IPS-15b (cell line): ENCODE data around the gene HS6ST2.
A peak's percentile ranks its signal among the peaks of the same experiment; 100 is the strongest.
"Not testable (repeated sequence)": the region's sequence is repeated elsewhere in the genome, so short reads cannot be mapped to it uniquely, and the experiment has no call there.

Experiments
- H3K27me3 ChIP-seq: one replicate; pipeline ENCODE4 v1.6.1; 2013; ENCODE audit warnings: low read length; ENCODE audit not compliant: control insufficient read depth, insufficient read depth
- H3K36me3 ChIP-seq: one replicate; pipeline ENCODE4 v1.6.1; 2013; ENCODE audit warnings: low read length; ENCODE audit not compliant: control insufficient read depth, insufficient read depth
- H3K4me1 ChIP-seq: one replicate; pipeline ENCODE4 v1.6.1; 2013; ENCODE audit warnings: mild to moderate bottlenecking, low read length; ENCODE audit not compliant: control insufficient read depth, insufficient read depth
- H3K4me3 ChIP-seq: one replicate; pipeline ENCODE4 v1.5.1; 2013; ENCODE audit warnings: low read depth, low read length
- H3K9ac ChIP-seq: one replicate; pipeline ENCODE4 v1.6.1; 2013; ENCODE audit warnings: low read depth, mild to moderate bottlenecking, low read length
- H3K9me3 ChIP-seq: one replicate; pipeline ENCODE4 v1.6.1; 2013; ENCODE audit warnings: mild to moderate bottlenecking, low read length; ENCODE audit not compliant: control insufficient read depth, insufficient read depth

Gene HS6ST2

DNA sequence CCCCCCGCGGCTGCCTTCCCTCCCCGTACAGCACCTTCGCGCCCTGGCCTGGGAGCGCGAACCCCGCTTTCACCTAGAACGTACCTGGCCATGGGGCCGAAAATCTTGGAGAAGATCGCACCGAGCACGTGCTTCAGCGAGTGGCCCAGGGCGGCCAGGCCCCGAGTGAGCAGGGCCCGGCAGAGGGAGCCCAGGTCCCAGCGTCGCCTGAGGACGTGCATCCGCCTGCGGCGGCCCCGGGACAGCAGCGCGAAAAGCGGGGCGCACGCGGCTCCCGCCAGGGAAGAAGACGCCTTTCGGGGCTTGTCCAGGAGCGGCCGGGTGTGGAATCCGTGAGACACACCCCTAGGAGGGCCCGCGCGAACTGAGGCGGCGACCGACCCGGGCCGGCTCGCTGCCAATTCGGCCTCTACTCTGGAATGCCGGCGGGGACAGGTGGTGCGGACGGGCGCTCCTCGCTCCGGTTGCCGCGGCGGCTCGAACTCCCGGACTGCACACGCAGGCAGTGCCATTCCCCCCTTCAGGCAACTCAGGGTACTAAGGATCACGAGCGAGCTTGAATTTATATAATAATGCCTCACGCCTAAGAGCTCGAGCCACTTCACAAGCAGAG lies at the start of gene HS6ST2:
Gene HS6ST2, minus strand, starts transcription at position 539 of the 613 bp plus-strand sequence.
- Histone ChIP-seq H3K27me3 (peaks cover 60% of the 10 kb centered on the region), H3K4me3 (peak within 1 kb of the TSS; percentile 57), H3K9ac (peak within 1 kb of the TSS; percentile 29), H3K4me1 (peaks cover 15% of the 10 kb centered on the region), H3K9me3 (no peaks in the 10 kb centered on the region), H3K36me3 (no peaks in the 10 kb centered on the region)

DNA sequence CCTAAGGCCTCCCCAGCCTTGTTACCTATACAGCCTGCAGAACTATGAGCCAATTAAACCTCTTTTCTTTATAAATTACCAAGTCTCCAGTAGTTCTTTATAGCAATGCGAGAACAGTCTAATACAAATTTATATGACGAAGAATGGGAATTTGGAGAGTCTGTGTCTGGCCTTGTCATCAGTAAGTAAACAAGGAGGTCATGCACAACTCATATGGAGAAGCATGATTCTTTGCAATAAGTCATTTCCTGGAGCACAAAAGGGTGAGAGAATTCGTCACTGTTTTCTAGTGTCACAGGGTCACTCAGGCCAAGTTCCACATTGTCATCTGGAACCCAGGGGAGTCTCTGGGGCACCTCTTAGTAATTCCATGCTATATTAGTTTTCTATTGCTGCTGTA lies 49.0 kb upstream of the HS6ST2 start:
- Histone ChIP-seq H3K9ac (no peak overlapping the region), H3K36me3 (no peaks in the 10 kb centered on the region), H3K9me3 (no peaks in the 10 kb centered on the region), H3K4me1 (no peaks in the 10 kb centered on the region), H3K4me3 (no peak overlapping the region), H3K27me3 (no peaks in the 10 kb centered on the region)

DNA sequence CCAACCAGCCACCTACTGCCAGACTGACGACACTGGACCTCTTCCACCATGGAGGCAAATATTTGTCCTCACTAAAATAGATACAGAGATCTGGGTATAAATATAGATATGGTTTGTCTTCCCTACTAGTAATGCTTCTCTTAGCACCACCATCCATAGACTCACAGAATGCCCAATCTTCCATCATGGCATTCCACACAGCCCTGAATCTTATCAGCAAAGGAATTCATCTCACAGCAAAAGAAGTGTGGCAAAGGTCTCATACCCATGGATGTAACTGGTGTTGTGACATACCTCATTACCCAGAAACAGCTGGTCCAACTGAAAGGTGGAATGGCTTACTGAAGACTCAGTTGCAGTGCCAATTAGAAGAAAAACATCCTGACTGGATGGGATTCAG lies 47.2 kb upstream of the HS6ST2 start:
- H3K9me3 ChIP-seq, result no peaks in the 10 kb centered on the region
- no peaks in the 10 kb centered on the region for H3K36me3 ChIP-seq
- no peak overlapping the region for H3K9ac ChIP-seq
- H3K4me1 ChIP-seq, result no peaks in the 10 kb centered on the region
- no peaks in the 10 kb centered on the region for H3K27me3 ChIP-seq
- H3K4me3 ChIP-seq, result no peak overlapping the region

DNA sequence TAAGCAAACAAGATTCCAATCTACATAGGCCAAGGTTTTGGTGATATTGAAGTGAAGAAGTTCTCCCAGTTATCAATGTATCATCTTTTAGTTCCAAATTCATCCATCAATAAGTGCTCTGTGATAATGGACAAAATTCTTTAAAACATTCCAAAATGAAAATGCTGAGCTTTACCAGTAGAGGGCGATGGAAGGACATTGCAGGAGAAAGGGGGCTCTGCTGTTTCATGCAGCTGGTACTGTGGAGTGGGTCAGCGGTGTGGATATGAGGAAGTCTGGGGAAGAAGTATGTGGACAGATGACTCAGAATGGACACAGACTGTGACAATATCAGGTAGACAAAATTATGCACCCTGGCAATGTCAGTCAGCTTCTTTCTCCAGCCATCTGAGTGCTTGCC lies 46.6 kb upstream of the HS6ST2 start:
- no peak overlapping the region for H3K9ac ChIP-seq
- no peaks in the 10 kb centered on the region for H3K36me3 ChIP-seq
- H3K4me3 ChIP-seq, result no peak overlapping the region
- H3K9me3 ChIP-seq, result no peaks in the 10 kb centered on the region
- H3K4me1 ChIP-seq, result no peaks in the 10 kb centered on the region
- H3K27me3 ChIP-seq, result no peaks in the 10 kb centered on the region

DNA sequence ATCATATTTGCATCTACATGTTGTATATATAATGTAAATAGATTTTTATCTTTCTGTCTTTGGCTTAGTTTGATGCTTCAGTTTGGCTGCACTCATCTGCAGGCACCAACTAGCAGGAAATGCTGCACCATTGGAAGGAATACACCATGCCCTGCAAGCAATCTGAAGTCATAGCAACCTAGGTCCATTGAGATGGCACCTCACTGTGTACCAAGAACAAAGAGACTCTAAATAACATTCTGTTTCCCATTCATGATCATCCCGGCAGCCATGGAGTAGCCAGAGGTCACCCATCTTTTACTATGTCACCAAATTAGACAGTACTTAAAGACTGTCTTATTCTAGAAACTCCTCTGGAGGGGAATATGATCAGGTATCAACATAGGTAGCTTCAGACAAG lies 40.8 kb upstream of the HS6ST2 start:
- Histone ChIP-seq H3K36me3 (no peaks in the 10 kb centered on the region), H3K9ac (no peak overlapping the region), H3K4me1 (peaks cover 5% of the 10 kb centered on the region), H3K4me3 (no peak overlapping the region), H3K27me3 (no peaks in the 10 kb centered on the region), H3K9me3 (no peaks in the 10 kb centered on the region)

DNA sequence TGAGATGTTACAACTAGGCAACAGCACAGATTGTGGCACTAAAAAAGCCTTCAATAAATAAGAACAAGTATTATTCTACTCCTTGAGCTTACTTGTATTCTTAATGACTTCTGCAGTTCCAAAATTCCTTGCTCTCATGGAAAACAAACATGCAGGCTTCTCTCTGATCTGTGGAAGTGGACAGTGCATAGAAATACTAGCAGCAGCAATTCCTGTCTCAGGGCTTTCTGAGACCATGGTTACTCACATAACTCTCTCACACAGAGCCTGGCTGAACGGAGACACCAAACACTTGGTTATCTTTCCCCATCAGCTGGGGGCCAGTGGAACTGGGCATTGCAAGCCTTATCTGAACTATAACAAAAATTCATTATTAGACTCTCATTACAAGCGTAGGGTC lies 32.4 kb upstream of the HS6ST2 start:
- no peaks in the 10 kb centered on the region for H3K9me3 ChIP-seq
- H3K4me1 ChIP-seq, result peaks cover 3% of the 10 kb centered on the region
- no peak overlapping the region for H3K4me3 ChIP-seq
- no peaks in the 10 kb centered on the region for H3K36me3 ChIP-seq
- H3K9ac ChIP-seq, result no peak overlapping the region
- H3K27me3 ChIP-seq, result no peaks in the 10 kb centered on the region

DNA sequence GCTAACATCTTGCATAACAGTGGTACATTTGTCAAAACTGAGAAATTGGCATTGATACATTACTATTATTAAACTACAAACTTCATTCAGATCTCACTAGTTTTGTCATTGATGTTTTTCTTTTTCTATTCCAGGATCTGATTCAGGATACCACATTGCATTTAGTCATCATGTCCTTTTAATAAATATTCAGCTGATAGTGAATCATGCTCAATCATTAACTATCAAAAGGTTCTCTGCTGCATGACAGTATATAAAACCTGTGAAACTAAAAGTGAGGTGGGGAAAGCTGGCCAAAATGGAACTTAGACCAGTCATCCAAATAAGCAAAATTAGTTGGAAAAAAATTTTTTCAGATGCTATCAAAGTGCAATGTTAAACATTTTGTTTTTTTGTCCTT lies 28.1 kb upstream of the HS6ST2 start:
- Histone ChIP-seq H3K9ac (no peak overlapping the region), H3K36me3 (no peaks in the 10 kb centered on the region), H3K4me3 (no peak overlapping the region), H3K27me3 (no peaks in the 10 kb centered on the region), H3K9me3 (no peaks in the 10 kb centered on the region), H3K4me1 (peaks cover 3% of the 10 kb centered on the region)

DNA sequence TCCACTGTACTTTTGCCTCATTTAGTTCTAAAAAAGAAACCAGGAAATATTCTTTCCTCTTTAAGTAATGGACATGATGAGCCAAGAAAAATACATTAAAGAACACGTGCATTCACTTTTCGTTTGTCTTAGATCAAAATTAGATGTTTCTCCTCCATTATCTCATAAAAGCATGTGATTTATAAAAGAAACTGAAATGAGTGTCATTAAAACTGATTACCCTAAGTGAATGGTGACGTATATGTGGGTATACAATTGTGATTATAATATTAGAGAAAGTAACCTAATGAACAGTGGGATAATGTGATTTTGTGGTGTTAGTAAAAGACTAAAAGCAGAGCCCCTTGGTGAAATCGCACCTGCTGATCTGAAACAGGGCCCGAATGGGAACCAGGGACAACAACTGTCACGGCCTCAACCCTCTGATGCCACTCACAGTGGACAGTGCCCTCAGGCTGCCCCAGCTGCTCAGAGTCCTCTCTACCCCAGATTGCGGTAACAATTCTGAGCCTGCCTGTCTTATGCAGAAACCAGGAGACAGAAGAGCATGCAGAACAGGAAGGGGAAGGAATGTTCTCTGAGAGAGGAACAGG lies 25.7 kb upstream of the HS6ST2 start:
- H3K9me3 ChIP-seq, result no peaks in the 10 kb centered on the region
- no peaks in the 10 kb centered on the region for H3K36me3 ChIP-seq
- H3K9ac ChIP-seq, result no peak overlapping the region
- H3K4me3 ChIP-seq, result no peak overlapping the region
- H3K27me3 ChIP-seq, result no peaks in the 10 kb centered on the region
- peaks cover 3% of the 10 kb centered on the region for H3K4me1 ChIP-seq

DNA sequence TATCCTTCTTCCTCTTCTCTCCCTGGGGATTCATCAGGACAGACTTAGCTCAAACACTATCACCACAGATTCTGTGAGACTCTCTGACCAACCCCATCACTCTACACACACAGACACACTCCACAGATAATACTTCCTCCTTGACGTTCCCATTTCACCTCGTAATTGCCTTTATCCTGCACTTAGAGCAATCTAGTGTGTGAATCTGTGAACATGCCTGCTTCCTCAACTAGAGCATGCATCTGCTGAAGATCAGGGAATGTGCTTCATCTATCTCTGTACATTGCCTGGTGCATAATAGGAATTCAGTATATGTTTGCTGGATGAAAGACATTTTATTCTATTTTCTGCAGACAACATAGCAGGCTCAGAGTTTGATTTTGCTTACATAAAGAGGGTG lies 25.1 kb upstream of the HS6ST2 start:
- Histone ChIP-seq H3K36me3 (no peaks in the 10 kb centered on the region), H3K9me3 (no peaks in the 10 kb centered on the region), H3K27me3 (no peaks in the 10 kb centered on the region), H3K4me1 (peaks cover 3% of the 10 kb centered on the region), H3K4me3 (no peak overlapping the region), H3K9ac (no peak overlapping the region)

DNA sequence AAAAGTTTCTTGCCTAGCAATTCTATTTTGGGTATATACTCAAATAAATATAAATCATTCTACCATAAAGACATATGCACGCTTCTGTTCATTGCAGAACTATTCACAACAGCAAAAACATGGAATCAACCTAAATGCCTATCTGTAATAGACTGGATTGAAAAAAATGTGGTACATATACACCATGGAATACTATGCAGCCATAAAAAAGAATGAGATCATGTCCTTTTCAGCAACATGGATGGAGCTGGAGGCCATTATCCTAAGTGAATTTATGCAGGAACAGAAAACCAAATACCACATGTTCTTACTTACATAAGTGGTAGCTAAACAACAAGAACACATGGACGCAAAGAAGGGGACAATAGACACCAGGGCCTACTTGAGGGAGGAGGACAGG lies 21.6 kb upstream of the HS6ST2 start:
- not testable (repeated sequence) for H3K27me3 ChIP-seq, H3K9ac ChIP-seq, H3K9me3 ChIP-seq, H3K4me3 ChIP-seq, H3K4me1 ChIP-seq, H3K36me3 ChIP-seq

DNA sequence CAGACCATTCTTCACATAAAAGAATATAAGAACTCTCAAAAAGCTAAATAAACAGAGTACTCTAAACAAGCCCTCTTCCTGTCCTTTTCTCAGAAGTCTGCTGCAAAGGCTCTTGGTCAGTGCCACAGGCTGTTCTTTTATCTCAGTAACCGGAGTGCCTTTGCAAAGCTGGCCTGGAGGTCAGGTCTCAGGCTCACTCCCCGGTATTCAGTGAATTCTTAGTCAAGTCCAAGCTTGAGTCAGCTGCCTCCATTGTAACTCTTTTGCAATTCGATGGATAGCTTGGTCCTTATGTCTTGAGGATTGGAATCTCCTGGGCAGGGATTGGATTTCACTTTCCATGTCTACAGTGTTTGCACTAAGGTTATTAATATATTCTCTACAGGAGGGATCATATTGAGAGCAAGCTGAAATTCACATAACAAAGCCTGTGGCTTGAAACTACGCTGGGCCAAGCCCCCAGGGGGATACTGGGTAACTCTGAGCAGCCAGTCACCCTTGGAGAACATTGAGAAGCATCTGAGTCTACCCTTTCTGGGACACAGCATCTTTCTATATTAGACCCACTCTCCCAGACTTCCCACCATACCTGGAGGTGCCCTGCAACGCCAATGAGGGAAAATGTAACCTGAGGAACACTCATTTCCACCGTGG lies 10.0 kb upstream of the HS6ST2 start:
- Histone ChIP-seq H3K27me3 (no peaks in the 10 kb centered on the region), H3K4me3 (no peak overlapping the region), H3K9me3 (no peaks in the 10 kb centered on the region)

DNA sequence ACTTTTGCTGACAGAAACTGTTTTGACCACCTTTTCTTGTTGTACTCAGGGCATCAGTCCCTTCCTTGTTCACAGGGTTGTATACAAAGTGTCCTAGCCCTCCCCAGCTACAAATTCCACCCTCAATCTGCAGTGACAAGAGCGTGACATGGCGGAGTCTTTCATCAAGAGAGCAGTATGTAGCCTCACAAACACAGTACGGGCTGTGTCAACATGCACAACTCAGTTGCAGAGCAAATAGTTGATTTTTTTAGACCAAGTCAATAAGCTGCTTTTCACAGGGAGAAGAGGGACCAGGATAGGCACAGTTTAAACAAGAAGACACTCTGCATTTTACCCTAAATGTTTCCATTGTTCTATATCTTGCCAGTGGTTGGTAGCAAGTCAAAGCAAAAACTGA lies 8.6 kb upstream of the HS6ST2 start:
- Histone ChIP-seq H3K27me3 (no peaks in the 10 kb centered on the region), H3K9ac (no peak overlapping the region), H3K9me3 (no peaks in the 10 kb centered on the region), H3K4me3 (no peak overlapping the region), H3K36me3 (no peaks in the 10 kb centered on the region), H3K4me1 (peaks cover 4% of the 10 kb centered on the region)

More for the DNA sequence above, 10.0 kb upstream of the HS6ST2 start:
- Histone ChIP-seq H3K36me3 (no peaks in the 10 kb centered on the region), H3K9ac (no peak overlapping the region), H3K4me1 (peaks cover 4% of the 10 kb centered on the region)
